K562 (cell line): Measurements from ENCODE around the gene FSCN2. TPM values are rescaled to one million over a fixed set of nuclear protein-coding genes. Genes with fewer than 3 reads are reported as not detected.

ENCODE experiments used
- SREBF1 ChIP-seq: fragments of 150-350 bp; IDR thresholded peaks from 2 replicates; pipeline ENCODE4 v1.6.1; 2014; ENCODE audit warnings: antibody characterized with exemption, low read depth, low read length, borderline replicate concordance
- ZNF407 ChIP-seq: fragments of 450-650 bp; IDR thresholded peaks from 2 replicates; pipeline ENCODE4 v1.6.1; 2016; ENCODE audit warnings: low read depth
- polyA plus RNA-seq, 8 experiments: library from polyadenylated mRNA; depleted of rRNA in 4 of 8; stranded (reverse) in 5 of 8; unstranded in 3 of 8; fragments of >200 nt; fragmentation: Nextera tagmentation in 2 of 8; fragmentation: Illumina TruSeq in 1 of 8; extraction: Ambion mirVana in 2 of 8; extraction: Trizol in 1 of 8; gene quantifications; 2 replicates each; pipeline versions ENCODE4 v1.2.1 to v1.2.3, GENCODE V29; 2011 to 2014; ENCODE audit warnings: inconsistent platforms in 1 of 8, missing spikeins in 1 of 8
- total RNA-seq, 7 experiments: library from RNA; depleted of rRNA in 6 of 7; stranded (reverse); fragments of >200 nt in 6 of 7; fragmentation: Illumina TruSeq in 2 of 7; extraction: Trizol in 2 of 7; gene quantifications; 2 replicates each; pipeline versions ENCODE4 v1.2.1 to v1.2.3, GENCODE V29; 2011 to 2021; ENCODE audit warnings: low replicate concordance in 1 of 7

Gene FSCN2
- total and polyA plus RNA-seq, 9 of the 15 experiments (the other 6 are each of a cell fraction or from before 2014, with no cell fraction given), result 0.08 TPM; not detected in 8

DNA sequence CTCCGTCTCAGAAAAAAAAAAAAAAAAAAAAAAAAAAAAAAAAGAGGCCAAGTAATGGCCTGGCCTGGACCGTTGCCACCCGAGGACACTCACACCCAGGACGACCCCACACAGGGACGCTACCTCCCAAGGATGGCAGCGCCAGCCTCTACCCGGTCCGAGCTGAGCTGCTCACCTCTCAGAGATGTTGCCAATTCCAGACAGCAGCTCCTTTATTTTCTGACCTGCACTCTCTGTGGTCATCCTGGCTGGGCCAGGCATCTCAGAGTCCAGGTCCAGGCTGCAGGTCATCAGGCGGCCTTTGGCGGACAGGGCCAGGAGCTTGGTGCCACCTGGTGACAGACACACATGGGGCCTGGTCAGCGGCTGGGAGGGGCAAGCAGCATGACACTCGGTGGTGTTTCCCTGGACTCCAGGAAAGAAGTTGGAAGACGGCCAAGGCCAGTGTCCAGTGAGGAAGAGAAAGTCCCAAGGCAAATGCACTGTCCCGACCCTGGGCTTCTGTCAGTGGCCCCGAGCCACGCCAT, 20.9 kb downstream of the FSCN2 start (continued):
- no peak for TF ChIP-seq ZNF407
- TF ChIP-seq SREBF1, result no peak
